ENCODE results near the gene CCDC122.
"Not testable (repeated sequence)": the region's sequence is repeated elsewhere in the genome, so short reads cannot be mapped to it uniquely, and the experiment has no call there.

CCDC122 gene

GRCh38 chr13:43876366-43876765 lies 3.2 kb downstream of the CCDC122 start:
- no peak for DNase-seq

DNA sequence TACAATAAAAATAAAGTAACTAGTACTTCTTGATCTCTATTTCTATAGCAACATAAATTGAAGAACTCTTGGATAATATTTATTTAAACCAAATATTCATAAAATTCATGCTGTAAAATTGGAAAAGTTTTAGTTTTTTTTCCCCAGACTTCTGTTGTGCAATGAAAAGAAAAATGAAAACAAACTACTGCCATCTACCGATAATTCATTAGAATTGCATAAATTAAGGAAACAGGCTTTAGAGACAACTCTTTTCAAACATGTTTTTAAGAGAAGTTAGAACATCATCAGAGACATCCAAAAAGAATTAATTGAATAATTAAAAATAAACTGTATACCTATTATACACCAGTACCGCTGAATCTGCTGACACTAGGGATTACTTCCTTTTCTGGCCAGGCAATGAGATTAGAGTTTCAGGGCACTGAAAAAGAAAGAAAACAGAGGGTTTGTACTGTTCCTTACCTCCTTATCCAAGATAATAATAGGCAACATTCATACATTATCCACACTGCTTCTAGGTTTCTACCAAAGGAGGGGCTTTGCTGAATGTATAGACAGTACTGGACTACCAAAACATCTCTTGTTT lies 4.9 kb downstream of the CCDC122 start:
- DNase-seq: peak; percentile 26 to 59

GRCh38 chr13:43872181-43872580 lies 7.4 kb downstream of the CCDC122 start:
- no peak for DNase-seq

- no peak for DNase-seq
These were observed 13.6 kb downstream of the CCDC122 start for GRCh38 chr13:43865892-43866291.

DNA sequence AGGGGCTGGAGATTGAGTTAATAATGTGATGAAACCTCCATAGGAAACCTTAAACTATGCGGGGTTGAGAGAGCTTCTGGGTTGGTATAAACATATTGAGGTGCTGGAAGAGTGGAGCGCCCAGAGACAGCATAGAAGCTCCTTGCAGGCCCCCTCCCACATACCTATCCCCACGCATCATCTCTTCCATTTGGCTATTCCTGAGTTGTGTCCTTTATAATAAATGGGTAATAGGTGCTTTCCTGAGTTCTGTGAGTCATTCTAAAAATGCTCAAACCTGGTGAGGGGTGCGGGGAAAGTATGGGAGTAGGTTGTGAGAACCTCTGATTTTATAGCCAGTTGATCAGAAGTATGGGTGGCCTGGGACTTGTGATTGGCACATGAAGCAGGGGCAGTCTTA lies 14.6 kb downstream of the CCDC122 start:
- DNase-seq: no peak

GRCh38 chr13:43861863-43862262 lies 17.7 kb downstream of the CCDC122 start:
- DNase-seq: no peak

DNA sequence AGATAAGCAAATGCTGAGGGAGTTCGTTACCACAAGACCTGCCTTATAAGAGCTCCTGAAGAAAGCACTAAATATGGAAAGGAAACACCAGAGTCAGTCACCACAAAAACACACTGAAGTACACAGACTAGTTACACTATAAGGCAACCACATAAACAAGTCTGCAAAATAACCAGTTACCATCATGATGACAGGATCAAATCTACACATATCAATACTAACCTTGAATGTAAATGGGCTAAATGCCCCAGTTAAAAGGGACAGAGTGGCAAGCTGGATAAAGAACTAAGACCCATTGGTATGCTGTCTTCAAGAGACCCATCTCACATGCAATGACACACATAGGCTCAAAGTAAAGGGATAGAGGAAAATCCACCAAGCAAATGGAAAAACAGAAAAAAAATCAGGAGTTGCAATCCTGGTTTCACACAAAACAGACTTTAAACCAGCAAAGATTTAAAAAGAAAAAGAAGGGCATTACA lies 26.6 kb downstream of the CCDC122 start:
- DNase-seq: no peak

DNA sequence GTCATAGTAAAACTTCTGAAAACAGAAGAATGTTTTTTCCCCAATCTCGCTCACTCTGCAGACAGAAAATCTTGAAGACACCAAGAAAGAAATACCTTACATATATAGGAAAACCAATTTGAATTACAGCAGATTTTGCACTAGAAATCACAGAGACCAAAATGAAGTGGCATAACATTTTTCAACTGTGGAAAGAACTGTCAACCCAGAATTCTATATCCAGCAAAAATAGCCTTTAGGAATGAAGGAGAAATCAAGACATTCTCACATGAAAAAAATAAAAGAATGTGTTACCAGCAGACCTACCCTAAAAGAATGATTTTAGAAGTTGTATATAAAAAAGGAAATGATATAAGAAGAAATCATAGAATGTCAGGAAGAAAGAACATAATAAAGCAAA lies 28.7 kb downstream of the CCDC122 start:
- DNase-seq: no peak

GRCh38 chr13:43848001-43848649 lies 31.4 kb downstream of the CCDC122 start:
- peak; percentile 74 to 86 for DNase-seq

DNA sequence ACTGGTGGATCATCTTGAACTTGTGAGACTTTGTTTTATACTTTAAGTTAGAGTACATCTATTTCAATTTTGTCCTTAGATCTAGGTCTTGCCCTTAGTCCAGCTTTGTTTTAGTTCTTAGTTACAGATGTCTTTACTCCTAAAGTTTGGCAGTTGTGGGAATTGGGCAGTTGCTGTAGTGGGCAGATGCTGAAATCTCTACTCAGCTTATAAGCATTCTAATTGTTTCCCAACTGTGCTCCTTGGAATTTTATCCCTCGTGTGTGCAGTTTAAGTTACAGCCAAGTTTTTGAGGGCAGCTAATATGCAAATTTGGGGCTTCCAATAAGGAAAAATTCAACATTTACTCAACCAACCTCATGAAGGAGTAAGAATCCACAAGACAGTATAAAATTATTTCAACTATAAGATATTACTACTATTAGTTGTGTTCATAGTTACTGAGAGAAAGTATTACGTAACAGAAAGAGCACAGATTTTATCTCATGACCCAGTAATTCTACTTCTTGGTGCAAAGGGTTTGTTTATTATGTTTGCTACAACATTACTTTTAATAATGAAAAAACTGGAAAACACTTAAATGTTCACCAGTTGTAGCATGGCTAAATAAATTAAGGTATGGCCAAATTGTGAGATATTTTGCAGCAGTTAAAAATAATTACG lies 32.9 kb downstream of the CCDC122 start:
- DNase-seq: no peak

DNA sequence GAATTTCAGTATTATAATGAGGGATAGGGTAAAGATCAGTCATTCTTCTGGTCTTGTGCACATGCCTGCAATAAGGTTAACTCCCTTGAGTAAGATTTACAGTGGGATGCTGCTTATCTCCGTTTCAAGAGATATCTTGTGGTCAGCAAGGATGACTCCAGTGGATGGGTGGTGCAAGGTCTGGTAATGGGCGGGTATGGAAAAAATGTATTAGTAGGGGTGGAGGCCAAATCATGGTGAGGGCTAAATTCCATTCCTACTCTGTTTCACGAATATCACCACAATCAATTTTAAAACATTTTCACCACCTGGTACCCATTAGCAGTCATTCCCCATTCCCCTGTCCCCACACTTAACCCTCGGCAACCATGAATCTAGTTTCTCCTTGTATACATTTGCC lies 40.6 kb downstream of the CCDC122 start:
- DNase-seq: no peak

DNA sequence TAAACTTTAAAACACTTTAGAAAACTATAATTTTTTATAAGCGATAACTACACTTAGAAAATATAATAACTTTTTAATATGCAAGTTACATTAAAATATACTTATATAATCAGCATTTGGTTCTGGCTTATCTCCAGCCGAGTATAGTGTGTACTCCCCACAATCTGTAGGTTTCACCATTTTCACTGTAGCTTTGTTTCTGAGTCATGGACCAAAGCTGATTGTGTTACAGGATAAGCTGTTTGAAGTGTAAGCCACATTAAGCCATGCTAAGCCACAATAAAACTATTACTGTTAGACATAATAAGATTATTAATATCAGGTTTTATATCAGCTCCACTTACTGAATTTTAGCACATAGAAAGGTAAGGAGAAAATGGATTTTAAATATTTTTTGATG lies 43.8 kb downstream of the CCDC122 start:
- DNase-seq: no peak

GRCh38 chr13:43831088-43831487 lies 48.5 kb downstream of the CCDC122 start:
- DNase-seq: no peak

GRCh38 chr13:43830497-43830881 lies 49.1 kb downstream of the CCDC122 start:
- peak; percentile 81 to 93 for DNase-seq

GRCh38 chr13:43824656-43825055 lies 54.9 kb downstream of the CCDC122 start:
- not testable (repeated sequence) for DNase-seq

DNA sequence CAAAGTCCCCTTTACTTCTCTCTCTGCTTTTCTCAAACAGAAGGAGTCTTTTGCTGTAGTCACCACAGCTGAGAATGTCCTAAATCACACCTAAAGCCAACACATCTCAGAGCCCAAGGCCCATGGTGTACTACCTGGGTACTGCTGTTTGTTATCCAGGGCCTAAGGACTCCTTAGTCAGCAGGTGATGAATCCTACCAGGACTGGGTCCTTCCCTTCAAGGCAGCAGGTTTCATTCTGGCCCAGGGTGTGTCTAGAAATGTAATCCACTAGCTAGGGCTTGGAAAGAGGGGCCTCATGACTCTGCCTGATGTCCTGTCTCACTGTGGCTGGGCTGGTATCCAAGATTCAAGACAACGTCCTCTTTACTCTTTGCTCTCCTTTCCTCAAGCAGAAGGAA lies 56.6 kb downstream of the CCDC122 start:
- DNase-seq: no peak

GRCh38 chr13:43816401-43816889 lies 63.1 kb downstream of the CCDC122 start:
- no peak for DNase-seq

- no peak for DNase-seq
These were observed 64.3 kb downstream of the CCDC122 start for GRCh38 chr13:43815204-43815603.

DNA sequence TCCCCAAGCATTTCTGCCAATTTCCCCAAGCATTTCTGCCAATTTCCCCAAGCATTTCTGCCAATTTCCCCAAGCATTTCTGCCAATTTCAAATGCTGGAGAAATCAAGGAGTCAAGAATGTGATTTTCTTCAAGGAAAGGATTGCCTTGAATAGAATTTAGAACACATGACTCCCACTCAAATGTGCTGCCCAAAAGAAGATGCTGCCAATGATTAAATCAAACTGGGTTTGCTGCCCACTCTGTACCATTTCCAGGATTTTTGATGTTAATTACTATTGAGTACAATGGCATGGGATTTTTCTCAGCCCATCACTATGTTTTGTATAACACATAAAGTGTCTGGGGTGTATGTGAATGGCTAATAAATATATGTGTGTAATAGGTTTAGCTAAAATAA lies 70.9 kb downstream of the CCDC122 start:
- no peak for DNase-seq

GRCh38 chr13:43805681-43806128 lies 73.8 kb downstream of the CCDC122 start:
- DNase-seq: peak in 1 of 2 donors; percentile 3

DNA sequence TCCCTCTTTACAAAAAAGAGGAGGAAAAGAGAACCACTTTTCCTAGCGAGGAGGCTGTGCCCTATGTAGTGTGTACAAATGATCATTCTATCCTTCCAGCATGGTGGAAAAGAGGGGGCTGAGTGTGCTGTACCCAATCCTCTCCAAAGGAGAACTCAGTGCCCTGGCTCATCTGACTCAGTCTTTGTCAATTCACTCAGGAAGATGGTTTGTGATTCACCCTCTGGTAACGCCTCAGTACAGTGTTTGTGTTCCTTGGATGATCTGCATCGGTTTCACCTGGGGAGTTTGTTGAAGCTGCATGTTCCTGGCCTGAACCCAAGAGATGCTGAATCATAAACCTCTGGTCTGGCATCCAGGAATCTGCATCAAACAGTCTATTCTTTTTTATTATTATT lies 74.5 kb downstream of the CCDC122 start:
- DNase-seq: peak; percentile 35 to 38

- DNase-seq: peak; percentile 40 to 86
These were observed 75.0 kb downstream of the CCDC122 start for GRCh38 chr13:43804461-43805070.

DNA sequence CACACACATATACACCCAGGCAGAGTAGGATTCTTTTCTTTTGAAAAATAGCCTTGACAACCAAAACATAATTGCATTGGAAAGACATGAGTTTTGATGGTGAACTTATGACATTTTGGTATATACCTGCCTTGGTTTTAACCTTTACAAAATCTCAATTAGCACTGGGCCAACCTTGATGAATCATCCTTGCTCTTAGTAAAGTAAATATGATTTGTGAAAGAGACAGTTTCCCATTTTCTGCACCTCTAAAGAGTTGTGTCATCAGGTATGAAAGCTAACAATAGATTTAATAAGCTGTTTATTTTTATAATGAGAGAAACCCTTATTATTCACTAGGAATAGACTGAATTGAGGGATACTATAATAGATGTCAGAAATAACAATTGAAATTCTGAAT lies 77.0 kb downstream of the CCDC122 start:
- DNase-seq: no peak

DNA sequence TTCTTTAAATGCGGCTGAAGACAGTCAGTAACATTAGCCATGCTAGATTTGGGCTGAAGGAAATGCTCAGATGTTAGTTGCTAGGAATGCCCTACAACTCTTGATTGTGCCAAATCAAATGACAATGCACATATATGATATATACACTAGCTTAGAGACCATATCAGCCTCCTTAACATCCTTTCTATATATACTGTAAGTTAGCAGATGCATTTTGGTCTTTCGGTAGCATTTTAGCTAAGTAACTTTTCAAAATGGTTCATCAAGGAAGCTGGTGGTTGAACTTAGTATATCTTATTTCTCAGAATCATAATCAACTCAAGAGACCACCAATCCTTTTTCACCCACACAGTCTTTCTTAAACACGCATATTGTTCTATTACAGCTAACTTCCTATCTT lies 78.7 kb downstream of the CCDC122 start:
- DNase-seq: no peak

Measured in inflammatory macrophage treated with lipopolysaccharide for 1 hour (primary cell).